Lower leg skin (tissue), 3 donors: ENCODE measurements around the gene RAPGEF2.

Experiments
- CTCF ChIP-seq, 3 donors: fragments of 450-650 bp; IDR thresholded peaks; one replicate each; pipeline ENCODE4 v1.5.1; 2016; ENCODE audit warnings: antibody characterized with exemption in 3 of 3, mild to moderate bottlenecking in 3 of 3, moderate library complexity in 2 of 3
- POLR2A ChIP-seq, 2 donors: fragments of 450-650 bp; IDR thresholded peaks; one replicate each; pipeline ENCODE4 v1.6.1; 2016 to 2017; ENCODE audit warnings: antibody characterized with exemption in 2 of 2, mild to moderate bottlenecking in 1 of 2, moderate library complexity in 1 of 2

GRCh38 chr4:159401226-159401712, 298.4 kb downstream of the RAPGEF2 start:
- no peak for TF ChIP-seq CTCF (IDR thresholded peaks at IDR 0.05)
- no peak for TF ChIP-seq POLR2A (IDR thresholded peaks at IDR 0.05)
